SK-MEL-5 (cell line): ENCODE results near the gene WDR6. TPM values are rescaled to one million over a fixed set of nuclear protein-coding genes. Genes with fewer than 3 reads are reported as not detected.
A peak's percentile ranks its signal among the peaks of the same experiment; 100 is the strongest.

Experiments used
- DNase-seq: peaks from one replicate; pipeline ENCODE4 v3.0.0-alpha.2; 2016; ENCODE audit warnings: low read depth, low spot score
- in situ Hi-C: cut with HindIII; loops from 2 replicates; pipeline ENCODE4 v1.10.0; 2016; ENCODE audit warnings: low sequenced_read_pairs, high pct_unique_total_duplicates, low pct_unique_long_range_greater_than_20kb
- total RNA-seq: library from RNA; depleted of rRNA; stranded (reverse); fragments of >200 nt; shearing (Covaris generic); gene quantifications from 2 replicates; pipeline ENCODE4 v1.2.3, GENCODE V29; 2014

WDR6 gene
- total RNA-seq, 1 experiment from 2014 or later = 27.3 TPM

DNA sequence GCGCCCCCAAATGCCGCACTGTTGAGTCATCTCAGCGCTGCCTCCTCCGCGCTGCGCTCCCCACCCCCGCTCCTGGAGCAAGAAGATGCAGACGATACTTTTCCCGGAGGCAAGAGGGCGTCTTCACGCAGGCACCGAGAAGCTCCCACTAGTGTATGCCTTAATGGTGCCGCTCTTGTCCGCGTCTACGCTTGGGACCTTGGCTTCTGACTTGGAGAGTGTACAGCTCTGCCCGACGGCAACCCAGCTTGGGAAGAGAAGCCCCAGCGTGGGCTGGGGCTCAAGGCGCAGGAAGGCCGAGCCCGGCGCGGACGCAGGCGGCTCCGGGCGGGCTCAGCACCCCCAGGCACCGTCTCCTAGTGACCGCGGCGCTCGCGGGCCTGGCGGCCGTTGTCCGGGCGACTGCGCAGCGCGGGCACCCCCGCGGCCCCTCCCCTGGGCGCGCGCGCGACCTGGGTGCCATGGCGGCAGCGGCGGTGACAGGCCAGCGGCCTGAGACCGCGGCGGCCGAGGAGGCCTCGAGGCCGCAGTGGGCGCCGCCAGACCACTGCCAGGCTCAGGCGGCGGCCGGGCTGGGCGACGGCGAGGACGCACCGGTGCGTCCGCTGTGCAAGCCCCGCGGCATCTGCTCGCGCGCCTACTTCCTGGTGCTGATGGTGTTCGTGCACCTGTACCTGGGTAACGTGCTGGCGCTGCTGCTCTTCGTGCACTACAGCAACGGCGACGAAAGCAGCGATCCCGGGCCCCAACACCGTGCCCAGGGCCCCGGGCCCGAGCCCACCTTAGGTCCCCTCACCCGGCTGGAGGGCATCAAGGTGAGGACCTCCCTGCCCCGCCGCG lies 17.2 kb upstream of the WDR6 start, which contains the start of gene P4HTM:
TSS of gene P4HTM (plus strand) at position 446 of the 840 bp plus-strand sequence. CDS start at position 462, 16 bp downstream.
- DNase-seq = no peak
- in situ Hi-C loops = no loop called here

DNA sequence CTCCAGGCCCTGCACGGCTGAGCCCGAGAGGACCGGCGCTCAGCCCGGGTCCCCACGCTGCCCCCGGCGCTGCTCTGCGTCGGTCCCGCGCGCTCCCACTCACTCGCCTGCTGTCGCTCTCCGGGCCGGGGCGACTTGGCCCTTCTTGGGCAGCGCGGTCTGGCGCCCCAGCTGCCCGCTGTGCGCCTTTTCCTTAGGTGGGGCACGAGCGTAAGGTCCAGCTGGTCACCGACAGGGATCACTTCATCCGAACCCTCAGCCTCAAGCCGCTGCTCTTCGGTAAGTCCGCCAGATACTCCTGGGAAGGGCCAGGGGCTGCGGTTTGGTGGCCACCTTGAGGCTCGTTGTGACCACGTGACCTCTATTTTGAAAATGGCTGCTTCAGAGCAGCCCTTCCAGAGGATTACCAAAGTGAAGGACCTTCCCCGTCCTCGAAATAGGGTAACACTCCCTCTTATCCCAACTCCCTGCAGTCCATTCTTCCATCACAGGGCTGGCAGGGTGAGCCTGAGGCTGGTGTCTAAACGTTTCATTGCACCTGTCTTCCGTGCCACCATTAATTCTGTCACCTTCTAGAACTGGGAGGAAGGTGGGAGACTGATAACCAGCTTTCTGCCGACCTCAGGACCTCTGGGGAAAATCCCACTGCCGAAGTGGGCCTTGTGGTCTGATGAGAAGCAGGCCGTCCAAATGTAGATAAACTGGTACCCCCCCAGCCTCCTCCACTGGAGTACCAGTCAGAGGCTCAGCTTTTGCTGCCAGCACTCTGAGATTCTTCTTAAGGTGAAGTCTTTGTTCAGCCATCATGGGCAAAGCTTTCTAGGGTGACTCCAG lies 16.3 kb upstream of the WDR6 start:
- no peak for DNase-seq
- in situ Hi-C loops = no loop called here

- DNase-seq = no peak
- in situ Hi-C loops = no loop called here
Observed at GRCh38 chr3:48991851-48992545, 15.2 kb upstream of the WDR6 start.

DNA sequence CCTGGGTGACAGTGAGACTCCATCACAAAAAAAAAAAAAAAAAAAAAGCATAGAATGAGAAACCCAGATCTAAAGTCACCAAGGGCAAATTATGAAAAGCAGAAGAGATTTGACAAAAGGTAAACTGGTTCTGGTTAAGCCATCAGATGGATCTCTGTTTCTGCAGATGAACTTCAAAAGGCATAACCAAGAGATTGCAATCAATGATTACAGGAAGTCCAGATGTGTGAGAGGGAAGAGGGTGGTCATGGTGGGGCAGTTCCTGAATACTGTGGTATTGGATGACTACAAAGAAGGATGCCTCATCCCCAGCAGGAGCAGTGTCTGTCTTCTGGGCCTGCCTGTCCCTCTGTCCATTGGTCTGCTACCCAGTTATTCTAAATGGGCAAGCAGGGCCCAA lies 13.4 kb upstream of the WDR6 start:
- in situ Hi-C loops = no loop called here
- no peak for DNase-seq

DNA sequence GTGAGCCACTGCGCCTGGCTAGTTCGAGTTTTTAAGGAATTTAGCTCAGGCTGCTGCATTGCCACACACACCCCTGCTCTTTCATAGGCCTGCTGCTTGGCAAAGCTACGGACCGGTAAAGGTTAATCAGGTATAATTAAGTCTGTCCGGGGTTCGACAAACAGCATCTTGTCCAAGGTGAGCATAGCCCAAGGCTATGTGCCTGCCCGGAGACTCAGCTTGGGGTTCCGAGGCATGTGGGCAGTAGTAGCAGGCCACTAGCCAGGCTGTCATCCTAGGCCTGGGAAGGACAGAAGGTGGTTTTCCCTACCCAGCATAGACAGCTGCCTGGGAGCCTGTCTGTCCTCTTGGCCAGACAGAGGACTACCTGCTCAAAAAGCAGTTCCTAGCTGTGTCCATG lies 10.6 kb upstream of the WDR6 start:
- DNase-seq = no peak
- in situ Hi-C loops = no loop called here

DNA sequence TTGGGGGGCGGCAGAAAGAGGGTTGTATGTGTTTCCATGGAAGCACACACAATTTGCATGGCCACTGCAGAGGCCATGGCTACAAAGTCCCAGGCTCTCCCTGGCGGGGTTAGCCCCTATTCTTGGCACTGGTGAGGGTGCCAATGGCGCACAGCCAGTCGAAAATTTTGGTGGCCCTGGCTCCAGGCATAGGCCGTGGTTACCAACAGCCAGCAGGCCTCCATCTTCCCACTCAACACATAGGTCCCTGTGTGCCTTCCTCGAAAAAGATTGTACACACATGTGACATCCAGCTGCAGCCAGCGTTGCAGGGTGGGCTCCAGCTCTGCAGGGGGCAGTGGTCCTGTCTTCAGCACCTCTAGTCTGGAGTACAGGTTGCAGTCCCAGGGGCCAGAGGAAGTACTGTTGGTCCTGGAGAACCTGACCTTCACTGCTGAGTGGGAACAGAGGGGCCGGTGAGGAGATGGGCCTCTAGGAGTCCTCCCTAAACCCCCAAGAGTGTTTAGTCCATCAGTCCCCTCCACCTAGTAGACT lies 10.0 kb upstream of the WDR6 start:
- no peak for DNase-seq
- in situ Hi-C loops = no loop called here

GRCh38 chr3:48997714-48998637 lies 9.2 kb upstream of the WDR6 start:
- in situ Hi-C loops = no loop called here

DNA sequence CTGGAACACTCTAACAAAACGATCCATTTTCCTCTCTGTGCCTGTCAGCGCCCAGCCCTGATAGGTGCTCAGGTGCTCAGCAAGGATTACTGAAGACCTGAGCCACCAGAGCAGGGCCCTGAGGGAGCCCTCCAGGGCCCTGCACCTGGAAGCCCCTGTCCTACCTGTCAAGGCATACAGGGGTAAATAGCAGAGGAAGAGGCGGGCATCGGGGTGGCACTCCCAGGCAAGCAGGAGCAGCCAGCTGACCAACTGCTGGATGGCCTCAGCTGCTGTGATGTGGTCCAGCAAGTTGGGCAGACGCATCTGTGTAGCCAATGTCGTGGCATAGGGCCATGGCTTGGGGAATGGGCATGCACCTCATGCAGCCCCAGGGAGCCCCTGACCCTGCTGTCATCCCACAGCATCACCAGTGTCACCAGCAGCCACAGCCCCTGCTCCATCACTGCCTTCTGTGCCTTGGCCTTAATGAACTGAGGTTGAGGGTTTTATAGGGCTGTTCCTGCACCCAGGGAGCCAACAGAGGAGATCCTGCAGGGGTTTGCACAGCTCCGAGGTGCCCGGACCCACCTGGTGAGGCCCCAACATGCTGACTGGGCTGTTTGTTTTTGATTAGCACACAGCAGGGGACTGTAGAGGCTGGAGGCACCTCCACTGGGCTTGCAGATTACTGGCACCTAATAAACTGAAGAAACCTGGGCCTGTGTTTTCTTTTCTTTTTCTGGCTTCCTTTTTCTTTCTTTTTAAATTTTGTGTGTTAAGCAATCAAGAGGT lies 7.9 kb upstream of the WDR6 start:
- in situ Hi-C loops = no loop called here
- DNase-seq = no peak

More at GRCh38 chr3:48997714-48998637, 9.2 kb upstream of the WDR6 start:
- DNase-seq = no peak

- in situ Hi-C loops = no loop called here
- no peak for DNase-seq
Observed at GRCh38 chr3:49001155-49001554, 6.0 kb upstream of the WDR6 start.

DNA sequence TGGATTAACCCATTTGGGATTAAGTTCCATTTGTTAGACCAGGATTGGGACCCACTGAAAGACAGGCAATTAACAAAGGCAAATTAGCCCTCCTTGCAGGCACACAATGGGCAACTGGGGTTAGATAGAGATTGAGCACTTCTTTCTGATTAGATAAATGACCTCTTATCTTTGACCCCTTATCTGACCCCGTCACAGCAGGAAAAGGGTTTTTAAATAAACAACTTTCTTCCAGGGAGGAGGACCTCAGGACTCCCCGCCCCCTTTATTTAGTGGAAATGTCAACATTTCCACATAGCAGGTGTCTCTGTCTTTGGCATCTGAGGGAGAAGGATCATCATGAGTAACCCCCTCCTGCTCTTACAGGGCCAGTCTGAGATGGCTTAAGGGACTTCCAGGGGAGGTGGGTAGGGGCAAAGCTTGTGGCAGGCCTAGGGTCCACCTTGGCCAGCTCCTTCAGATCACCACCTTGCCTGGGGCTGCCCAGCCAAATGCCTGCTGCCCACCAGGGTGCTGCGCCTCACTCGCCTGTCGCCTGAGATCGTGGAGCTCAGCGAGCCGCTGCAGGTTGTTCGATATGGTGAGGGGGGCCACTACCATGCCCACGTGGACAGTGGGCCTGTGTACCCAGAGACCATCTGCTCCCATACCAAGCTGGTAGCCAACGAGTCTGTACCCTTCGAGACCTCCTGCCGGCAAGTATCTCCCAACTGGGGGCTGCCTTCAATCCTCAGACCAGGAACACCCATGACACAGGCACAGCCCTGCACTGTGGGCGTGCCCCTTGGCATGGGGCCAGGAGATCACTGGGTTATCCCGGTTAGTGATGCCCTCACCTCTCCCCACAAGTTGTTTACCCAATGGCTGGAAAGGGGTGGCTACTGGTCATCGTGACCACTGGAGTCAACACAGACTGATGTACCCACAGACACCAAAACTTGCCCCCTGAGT lies 2.6 kb upstream of the WDR6 start:
- DNase-seq = no peak
- in situ Hi-C loops = no loop called here

GRCh38 chr3:49005303-49005680 lies 1.9 kb upstream of the WDR6 start:
- no peak for DNase-seq
- in situ Hi-C loops = no loop called here

GRCh38 chr3:49005998-49006397 lies 1.2 kb upstream of the WDR6 start:
- no peak for DNase-seq
- in situ Hi-C loops = no loop called here

DNA sequence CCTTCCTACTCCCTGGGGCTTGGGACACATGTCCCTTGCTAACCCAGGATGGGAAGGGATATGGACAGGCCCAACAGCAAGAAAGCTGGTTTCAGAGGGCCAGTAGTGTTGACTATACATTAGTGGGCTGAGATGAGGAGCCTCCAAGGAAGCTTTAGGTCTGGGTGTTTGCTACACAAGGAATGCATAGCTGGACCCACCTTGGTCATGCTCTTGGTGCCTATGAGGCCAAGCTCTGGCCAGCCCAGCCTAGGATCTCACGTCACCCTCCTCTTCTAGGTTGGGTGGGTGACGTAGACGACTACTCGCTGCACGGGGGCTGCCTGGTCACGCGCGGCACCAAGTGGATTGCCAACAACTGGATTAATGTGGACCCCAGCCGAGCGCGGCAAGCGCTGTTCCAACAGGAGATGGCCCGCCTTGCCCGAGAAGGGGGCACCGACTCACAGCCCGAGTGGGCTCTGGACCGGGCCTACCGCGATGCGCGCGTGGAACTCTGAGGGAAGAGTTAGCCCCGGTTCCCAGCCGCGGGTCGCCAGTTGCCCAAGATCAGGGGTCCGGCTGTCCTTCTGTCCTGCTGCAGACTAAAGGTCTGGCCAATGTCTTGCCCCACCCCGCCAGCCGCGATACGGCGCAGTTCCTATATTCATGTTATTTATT lies 653 bp upstream of the WDR6 start:
- no peak for DNase-seq

GRCh38 chr3:49007771-49008528 lies 759 bp downstream of the WDR6 start:
- in situ Hi-C loops = no loop called here

More for the DNA sequence above, 653 bp upstream of the WDR6 start:
- in situ Hi-C loops = no loop called here

More at GRCh38 chr3:49007771-49008528, 759 bp downstream of the WDR6 start:
- peak; percentile 81 for DNase-seq
